Astrocyte of the hippocampus (primary cell): ENCODE results near the gene MACROD2.
A peak's percentile ranks its signal among the peaks of the same experiment; 100 is the strongest.

Source experiments
- DNase-seq: peaks from one replicate; pipeline ENCODE4 v3.0.0; 2011; ENCODE audit warnings: low read depth, low spot score

The MACROD2 gene

DNA sequence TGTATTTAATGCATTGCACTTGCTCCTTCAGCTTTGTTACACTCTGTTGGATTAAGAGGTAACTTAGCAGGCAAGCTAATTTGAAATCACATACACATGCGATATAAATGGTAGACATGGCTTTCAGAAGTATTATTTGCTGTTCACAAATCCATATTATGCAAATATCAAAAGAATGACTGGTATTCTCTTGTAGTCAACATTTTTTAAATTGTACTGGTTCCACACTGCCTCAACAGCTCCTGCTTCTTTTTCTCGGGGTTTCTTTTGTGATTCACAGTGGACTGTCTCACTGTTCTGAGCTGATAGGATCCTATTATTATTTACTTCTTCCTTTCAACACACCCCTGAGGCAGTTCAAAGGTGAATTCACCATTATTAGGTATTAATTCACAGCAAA lies 1650.5 kb downstream of the MACROD2 start:
- peak; percentile 22 for DNase-seq

DNA sequence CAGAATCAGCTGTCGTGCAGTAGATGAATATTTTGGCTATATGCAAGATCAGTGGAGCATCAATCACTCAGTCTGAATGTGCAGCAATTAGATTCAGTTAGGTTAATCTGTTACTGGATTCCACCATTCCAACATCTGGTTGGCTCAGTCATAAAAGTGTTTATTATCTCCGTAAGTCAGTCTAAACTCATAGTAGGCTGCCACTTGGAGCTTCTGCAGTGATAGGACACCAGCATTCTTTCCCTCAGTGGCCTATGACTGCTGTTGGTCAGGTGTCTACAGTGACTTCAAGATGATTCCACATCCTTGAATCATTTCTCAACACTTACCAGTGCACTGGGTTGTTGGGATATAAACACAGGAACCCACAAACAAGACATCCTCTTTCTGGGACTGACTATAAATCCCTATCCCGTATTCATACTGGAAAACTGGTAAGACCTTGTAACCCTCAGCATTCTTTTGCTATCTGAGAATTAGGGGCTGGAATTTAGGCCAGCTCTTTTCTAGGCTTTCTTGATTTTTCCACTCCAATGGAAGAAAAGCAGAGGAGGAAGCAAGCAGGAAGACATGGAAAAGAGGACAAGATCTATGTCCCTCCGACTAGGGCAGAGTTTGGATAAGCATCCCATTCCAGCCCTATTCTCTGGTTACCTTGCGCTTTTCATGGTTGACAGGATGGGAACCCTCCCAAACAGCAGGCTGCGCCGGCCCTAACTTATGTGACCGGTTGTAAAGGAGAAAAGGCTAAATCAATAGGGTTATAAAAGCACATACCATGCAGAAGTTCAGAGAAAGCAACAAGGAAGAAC lies 1658.3 kb downstream of the MACROD2 start:
- DNase-seq = no peak

DNA sequence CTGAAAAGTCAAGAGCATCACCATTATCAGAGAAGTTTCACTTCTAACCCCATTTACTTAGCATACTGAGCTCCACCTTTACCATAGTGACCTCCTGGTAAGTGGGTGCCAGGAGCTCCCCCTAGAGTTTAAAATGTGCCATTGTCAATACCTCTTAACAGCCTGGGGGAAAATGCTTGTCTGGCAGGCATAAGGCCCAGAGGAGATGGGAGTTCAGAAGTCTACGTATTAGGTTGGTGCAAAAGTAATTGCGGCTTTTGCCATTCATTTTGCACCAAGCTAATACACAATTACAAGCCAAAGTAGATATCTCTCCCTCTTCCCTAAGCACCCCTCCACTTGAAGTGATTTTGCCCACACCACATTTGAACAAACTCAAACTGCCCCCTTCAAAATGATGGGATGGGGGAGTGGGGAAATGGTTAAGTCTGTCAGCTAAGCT lies 1658.9 kb downstream of the MACROD2 start:
- DNase-seq = peak; percentile 64

DNA sequence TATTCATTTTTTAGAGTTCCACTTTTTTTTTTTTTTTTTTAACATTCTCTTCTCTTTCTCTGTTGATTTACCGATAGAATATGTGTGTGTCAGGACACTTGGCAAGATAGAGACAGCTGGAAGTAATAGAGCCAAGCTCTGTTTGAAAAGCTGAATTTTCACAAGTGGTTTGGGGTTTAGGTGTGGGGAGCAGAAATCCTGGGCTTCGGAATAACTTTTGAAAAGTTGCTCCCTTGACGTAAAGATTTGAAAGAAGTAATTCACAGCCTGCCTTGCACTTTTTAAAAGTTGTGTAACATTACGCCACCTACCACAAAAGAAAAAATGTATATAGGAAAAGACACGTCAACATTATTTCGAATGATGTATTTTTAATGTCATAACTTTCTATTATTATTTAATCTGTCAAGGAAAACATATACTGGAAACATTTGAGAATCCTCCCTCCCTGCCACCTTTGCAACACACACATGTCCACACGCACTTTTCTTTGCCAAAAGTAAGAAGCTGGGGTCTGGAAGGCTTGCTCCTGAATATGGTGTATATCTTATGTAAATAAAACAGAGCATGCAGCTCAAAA lies 1660.1 kb downstream of the MACROD2 start:
- no peak for DNase-seq

DNA sequence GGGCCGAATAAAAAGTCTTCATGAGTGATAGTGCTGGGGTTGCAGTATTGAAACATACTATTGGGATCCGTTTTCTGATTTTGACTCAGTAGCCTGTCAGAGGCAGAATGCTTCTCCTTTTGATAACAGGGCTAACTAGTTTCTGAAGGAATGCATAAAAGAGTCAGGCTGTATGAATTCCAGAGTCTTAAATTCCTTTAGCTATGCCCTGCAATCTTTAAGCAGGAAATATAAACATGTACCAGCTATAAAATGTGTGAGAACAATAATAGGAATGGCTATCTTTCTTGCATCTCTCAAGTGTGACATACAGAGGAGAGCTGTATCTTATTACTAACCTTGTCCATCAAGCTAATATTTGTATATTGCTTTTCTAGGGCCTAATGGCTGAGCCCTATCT lies 1660.8 kb downstream of the MACROD2 start:
- peak; percentile 4 for DNase-seq

DNA sequence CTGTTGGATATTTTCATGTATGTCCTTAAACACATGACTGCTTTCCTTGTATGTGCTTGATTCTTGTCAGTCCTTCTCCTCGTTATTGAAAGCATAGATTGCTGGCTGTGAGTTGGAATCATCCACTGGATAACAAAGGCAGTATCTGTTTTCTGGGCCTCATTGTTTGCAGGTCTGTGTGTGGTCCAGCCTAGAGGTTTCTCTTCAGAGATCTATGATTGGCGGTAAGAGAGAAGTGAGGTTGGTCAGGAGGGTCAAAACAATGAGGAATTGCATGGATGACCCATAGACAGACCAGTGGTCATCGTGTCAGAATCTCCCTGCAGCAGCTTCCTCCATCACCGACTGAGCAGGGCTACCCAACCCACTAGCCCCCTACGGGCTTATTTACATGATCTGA lies 1663.0 kb downstream of the MACROD2 start:
- DNase-seq = no peak

DNA sequence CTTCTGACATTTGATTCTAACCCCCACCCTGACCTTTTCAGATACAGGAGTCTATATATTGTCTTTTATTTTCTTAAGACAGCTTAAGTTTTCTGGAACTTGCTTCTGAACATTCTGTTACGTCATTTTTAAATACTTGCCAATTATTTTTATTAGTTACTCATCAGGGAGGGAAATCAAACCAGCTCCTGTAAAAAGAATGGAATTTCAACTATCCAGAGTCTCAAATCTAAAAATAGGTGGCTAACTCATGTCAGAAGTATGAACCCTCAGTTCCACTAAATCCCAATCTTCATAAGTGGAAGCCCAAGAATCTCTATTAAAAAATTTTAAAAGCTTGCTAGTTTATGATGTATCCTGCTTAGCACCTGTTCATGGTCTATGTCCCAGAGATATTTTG lies 1677.9 kb downstream of the MACROD2 start:
- DNase-seq = peak; percentile 74

DNA sequence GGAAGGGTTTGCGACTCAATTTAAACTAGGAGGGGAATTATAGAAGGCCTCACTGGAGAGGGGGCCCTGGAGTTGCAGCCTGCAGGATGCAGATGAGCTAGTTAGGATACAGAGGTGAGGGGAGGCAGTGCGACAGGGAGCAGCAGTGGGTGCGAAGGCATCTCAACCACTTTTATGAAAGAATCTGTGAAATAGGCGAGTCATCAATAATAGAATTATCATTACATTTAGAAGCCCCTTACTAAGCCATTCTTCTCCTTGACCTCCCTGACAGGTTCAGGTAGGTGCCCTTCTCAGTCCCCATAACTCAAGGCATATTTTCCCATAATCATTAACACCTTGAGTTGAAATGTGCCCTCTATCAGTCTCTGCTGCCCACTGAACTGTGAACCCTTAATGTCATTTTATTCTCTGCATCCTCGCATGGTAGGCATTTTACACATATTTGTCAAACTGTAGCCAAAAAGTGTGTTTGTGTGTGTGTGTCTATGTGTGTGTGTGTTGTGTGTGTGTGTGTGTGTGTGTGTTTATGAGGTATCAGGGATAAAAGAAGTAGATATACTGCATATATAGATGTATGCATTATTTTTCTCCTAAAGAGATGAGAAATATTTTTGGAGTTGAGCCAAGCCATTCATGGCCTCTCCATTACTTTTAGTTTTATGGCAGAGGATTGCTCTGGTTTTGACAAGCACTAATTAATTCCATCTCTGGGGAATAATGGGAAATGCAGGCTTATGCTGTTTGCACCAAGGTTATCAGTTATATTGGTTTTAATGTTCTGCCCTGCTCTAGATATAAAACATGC lies 1679.1 kb downstream of the MACROD2 start:
- no peak for DNase-seq

DNA sequence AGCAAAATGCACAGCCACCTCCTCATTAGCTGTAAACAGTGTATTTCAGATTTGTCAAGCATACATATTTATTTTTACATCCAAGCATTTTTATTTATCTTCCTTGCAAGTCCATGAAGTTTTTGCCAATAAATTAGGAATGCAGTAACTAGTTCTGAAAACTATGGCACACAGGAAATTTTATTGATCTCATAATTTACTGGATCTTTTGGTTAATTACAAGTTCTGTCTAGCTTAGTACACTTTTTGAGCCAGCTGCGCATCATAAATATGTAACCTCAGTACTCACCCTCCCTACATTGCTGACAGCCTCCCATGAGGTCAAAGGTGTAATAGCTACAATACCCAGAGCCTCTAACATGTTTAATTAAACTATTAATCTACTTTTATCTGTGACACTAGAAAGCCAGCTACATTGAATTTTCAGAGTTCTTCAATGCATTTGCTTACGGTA lies 1679.8 kb downstream of the MACROD2 start:
- DNase-seq = no peak

DNA sequence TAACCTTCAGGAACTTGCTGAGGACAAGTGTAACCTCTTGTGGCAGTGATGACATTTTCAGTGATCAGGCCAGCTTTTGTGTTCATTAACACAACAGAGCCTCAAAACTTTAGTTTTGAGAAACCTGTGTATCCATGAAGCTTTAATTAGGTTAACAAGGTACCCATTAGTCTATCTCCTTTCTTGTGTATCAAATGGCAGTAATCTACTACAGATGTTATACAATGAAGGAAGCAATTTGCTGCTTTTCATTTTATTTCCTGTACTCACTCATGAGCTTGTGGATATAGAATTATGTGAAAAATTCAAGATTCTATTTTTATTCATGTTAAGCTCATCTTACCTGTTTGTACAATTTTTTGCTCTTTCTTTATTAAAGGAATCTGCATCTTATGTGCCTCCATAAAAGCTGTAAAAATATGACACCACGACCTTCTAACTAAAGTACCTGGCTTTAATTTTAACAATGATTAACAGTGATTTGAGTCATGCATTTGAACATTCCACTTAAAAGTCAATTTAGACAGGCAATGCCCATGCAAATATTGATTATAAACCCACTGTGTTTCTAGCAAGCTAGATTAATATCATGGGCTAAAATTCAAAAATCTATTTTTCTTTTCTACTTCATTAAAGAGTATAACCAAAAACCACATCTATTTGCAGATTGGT lies 1680.6 kb downstream of the MACROD2 start:
- DNase-seq = no peak

DNA sequence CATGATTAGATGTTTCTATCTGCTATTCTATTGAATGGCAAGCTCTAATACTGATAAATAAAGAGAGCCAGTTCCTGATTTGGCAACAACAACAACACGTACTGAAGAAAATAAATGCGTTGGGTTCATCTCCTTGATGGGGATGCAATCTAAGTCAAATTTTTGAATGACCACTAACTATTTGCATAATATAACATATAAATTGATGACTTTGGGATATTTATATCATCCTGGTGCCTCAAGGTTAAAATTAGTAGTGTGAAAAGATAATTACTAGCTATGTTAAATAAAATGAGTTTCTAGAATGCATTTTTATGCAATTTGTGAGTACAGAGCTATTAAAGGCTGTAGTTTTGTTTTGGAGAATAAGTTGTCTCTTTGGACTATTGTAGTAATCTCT lies 1681.5 kb downstream of the MACROD2 start:
- DNase-seq = no peak

DNA sequence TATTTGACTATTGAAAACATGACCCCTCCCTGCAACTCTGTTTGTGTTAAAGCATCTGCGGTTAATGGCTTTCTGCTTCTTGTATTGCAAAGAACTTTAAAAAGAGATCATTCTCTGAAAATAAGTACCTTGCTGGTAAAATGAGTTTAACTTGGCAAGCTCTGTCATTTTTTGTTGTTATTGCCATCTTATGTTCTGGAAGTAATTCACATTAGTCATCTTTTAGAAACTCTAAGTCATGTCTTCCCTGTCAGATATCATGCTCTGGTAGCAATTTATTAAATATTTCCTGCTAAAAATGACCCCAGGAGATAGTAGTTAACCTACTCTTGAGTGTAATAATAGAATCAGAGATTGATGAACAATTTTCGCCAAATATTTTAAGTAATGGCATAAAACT lies 1687.4 kb downstream of the MACROD2 start:
- DNase-seq = no peak

DNA sequence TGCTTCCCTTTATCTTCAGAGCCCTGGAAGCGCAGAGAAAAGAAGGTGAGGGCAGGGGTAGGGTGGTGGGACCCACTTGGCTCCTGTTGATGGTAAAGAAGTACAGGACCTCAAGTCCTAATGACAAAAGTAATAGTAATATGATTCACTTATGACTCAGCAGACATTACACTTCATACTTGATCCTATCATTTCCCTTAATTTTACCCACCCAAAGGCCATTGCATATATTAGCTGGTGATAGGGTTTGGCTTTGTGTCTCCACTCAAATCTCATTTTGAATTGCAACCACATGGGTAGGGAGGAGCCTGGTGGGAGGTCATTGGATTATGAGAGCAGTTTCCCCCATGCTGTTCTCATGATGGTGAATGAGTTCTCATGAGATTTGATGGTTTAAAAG lies 1697.3 kb downstream of the MACROD2 start:
- no peak for DNase-seq

DNA sequence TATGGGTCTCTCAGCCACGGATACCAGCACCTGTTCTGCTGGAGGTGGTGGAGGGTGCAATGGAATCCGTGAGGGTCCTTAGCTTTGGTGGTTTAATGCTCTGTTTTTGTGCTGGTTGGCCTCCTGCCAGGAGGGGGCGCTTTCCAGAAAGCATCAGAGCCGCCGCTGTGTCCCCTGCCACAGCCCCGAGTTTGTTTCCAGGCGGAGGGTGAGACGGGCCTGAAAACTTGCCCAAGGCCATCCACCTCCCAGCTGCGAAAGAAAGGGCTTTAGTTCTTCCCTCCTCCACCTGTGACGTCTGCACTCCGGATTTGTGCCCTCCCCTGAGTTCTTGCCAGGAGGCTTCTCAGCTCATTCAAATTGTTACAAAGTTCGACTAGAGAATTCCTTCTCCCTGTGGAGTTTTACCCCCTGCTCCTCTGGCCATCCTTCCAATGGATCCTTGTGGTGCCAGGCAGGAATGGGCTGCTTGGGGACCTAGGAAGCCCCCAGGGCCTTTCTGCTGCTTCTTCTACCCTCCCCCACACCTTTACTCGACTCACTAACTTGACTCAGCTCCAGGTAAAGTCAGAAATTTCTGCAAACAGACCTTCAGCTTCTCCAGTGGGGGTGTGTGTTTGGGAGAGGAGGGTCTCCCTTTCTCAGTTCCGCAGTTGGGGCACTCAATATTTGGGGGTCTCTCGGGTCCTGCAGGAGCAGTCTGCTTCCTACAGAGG lies 1704.3 kb downstream of the MACROD2 start:
- DNase-seq = no peak

DNA sequence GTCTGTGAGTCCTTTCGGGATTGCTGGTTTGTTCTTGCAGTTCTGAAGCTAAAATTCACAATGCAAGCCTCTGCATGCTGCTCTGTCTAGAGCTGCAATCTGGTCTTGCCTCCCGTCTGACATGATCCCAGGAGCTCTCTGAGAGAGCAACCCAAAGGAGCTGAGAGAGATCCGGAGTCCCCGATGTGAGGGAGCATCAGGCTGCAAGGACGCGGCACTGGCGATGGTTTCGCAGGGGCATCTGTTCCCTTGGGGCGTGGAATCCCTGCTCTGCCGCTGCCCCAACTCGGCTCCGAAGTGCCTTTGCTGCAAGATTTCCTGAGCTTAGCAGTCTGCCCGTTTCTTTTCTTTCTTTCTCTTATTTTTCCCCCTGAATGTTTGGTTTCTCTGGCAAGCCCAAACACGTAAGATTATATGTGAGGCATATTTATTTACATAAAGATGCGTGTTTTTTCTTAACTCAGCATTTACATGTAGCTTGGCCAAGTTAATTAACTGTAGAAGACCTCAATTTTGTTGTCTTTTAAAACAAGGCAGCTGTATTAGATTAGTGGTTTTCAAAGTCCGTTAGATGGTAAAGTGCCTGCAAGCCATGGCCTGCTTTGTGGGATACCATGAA lies 1704.9 kb downstream of the MACROD2 start:
- no peak for DNase-seq

DNA sequence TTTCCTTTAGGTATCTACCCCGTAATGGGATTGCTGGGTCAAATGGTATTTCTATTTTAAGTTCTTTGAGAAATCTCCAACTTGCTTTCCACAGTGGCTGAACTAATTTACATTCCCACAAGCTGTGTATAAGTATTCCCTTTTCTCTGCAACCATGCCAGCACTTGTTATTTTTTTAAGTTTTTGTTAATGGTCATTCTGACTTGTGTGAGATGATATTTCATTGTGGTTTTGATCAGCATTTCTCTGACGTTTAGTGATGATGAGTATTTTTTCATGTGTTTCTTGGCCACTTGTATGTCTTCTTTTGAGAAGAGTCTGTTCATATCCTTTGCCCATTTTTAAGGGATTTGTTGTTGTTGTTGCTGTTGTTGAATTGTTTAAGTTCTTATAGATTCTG lies 1706.8 kb downstream of the MACROD2 start:
- no peak for DNase-seq

DNA sequence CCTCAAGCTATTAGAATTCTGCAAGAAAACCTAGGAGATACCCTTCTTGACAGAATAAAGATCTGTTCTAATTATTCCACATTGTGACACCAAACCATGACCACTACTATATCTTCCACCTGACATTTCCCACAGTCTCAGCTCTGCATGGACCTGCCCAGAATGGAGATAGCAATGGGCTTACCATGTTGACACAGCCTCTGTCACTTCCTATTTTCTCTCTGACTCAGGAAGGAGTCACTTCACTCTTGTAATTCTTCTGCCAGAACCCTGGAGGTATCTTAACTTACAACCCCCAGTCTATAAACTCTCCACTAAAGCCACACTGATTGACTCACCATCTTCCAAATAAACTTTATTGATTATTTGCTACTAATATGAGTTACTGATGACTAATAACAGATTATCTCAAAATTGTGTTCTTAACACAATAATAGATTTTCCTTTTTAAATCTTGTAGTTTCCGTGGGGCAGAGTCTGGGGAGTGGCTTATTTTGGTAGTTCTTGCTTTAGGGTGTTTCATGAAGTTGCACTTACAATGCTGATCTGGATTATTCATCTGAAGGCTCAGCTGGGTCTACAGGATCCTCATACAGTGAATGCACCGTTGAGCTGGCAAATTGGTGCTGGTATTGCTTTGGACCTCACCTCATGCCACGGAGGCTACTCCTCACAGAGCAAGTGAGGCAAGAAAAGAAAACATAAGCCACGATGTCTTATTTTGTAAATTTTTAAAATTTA lies 1708.0 kb downstream of the MACROD2 start:
- peak; percentile 22 for DNase-seq

DNA sequence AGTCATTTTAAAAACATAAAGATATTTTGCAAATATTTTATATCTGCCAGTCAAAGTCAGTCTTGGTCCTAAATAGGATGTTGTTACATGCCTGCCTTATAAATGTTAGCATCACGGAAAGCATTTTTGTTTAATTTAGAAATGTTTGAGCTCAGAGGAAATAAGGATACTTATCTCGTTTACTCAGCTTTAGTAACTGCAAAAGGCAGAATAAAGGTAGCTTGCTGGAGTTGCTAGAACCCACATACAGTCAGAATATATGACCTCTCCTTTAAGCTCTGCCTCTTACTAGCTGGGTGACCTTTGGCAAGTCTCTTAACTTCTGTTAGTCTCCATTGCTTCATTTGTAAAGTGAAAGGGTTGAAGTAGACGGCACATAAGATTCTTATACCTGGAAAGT lies 1710.7 kb downstream of the MACROD2 start:
- DNase-seq = no peak

DNA sequence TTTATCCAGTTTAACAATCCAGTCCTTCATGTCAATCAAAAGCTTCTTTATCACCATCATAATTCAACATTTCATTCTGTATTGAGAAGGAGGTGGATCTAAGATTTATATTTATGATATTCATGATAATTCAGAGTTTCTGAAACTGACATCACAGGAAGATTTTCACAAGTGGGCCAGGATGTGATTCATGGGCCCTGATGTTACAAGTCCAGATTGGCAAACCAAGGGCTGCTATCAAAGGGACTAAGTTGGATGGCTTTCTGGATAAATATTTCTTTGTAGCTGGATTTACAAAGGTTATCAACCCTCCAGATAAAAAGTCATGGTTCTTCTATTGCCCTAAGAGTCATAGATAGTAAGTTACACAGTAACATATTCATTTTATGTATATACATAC lies 1711.4 kb downstream of the MACROD2 start:
- DNase-seq = no peak

DNA sequence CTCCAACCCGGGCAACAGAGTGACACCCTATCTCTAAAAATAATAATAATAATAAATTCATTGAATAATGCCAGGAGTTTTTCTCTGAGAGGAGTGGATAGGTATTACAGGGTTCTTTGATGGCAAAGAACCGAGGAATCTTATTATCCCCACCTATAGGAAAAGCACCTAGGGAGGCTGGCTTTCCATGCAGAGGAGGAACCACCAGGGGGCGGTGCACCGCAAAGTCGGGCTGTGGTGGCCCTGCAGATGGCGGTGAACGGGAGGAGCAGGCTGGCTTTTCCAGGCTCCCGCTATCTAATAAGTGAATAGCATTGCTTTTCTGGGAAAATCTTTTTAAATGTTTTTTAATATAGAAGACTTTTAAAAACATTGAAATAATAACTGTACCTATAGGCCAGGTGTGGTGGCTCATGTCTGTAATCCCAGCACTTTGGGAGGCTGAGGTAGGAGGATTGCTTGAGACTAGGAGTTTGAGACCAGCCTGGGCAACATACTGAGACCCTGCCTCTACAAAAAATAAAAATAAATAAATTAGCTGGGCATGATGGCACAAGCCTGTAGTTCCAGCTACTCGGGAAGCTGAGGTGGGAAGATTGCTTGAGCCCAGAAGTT lies 1713.8 kb downstream of the MACROD2 start:
- no peak for DNase-seq
